SK-N-SH treated with all-trans-retinoic acid at 6 μM for 48 hours (cell line): ENCODE results near the gene PROKR1.
A peak's percentile ranks its signal among the peaks of the same experiment; 100 is the strongest.

Source experiments
- ATAC-seq: fragments of 200-7000 bp; cut with Tn5 transposase; 3 replicates; pipeline ENCODE4 v1.9.1; 2020; ENCODE audit warnings: mild to moderate bottlenecking, moderate library complexity
- ARNTL ChIP-seq: fragments of 450-650 bp; formaldehyde crosslinking; IDR thresholded peaks from 2 replicates; pipeline ENCODE4 v1.5.0; 2020; ENCODE audit warnings: low read depth, mild to moderate bottlenecking, moderate library complexity, borderline replicate concordance
- BACH2 ChIP-seq: fragments of 250-450 bp; sonication (Bioruptor Pico); IDR thresholded peaks from 2 replicates; pipeline ENCODE4 v1.9.0; 2021; ENCODE audit warnings: mild to moderate bottlenecking, borderline replicate concordance
- GLIS3 ChIP-seq: fragments of 250-450 bp; sonication (Bioruptor Pico); IDR thresholded peaks from 2 replicates; pipeline ENCODE4 v1.5.0; 2020; ENCODE audit warnings: mild to moderate bottlenecking, moderate library complexity
- ISL1 ChIP-seq: fragments of 250-450 bp; sonication (Bioruptor Pico); IDR thresholded peaks from 2 replicates; pipeline ENCODE4 v2.1.2; 2022; ENCODE audit warnings: mild to moderate bottlenecking, moderate library complexity
- OSR1 ChIP-seq: fragments of 250-450 bp; sonication (Bioruptor Pico); IDR thresholded peaks from 2 replicates; pipeline ENCODE4 v1.8.0; 2022; ENCODE audit warnings: moderate library complexity, mild to moderate bottlenecking, inconsistent platforms
- PPARA ChIP-seq: fragments of 250-450 bp; sonication (Bioruptor Pico); IDR thresholded peaks from 2 replicates; pipeline ENCODE4 v1.5.0; 2020; ENCODE audit warnings: mild to moderate bottlenecking, borderline replicate concordance
- RARB ChIP-seq: fragments of 250-450 bp; sonication (Bioruptor Pico); IDR thresholded peaks from 2 replicates; pipeline ENCODE4 v1.8.0; 2021; ENCODE audit warnings: mild to moderate bottlenecking, moderate library complexity
- SNAI2 ChIP-seq: fragments of 250-450 bp; sonication (Bioruptor Pico); IDR thresholded peaks from 2 replicates; pipeline ENCODE4 v1.5.0; 2020; ENCODE audit warnings: mild to moderate bottlenecking, moderate library complexity
- TCF4 ChIP-seq: fragments of 250-450 bp; sonication (Bioruptor Pico); IDR thresholded peaks from 2 replicates; pipeline ENCODE4 v1.8.0; 2021; ENCODE audit warnings: mild to moderate bottlenecking, moderate library complexity, borderline replicate concordance
- TOX ChIP-seq: fragments of 250-450 bp; sonication (Bioruptor Pico); IDR thresholded peaks from 2 replicates; pipeline ENCODE4 v1.8.0; 2021; ENCODE audit warnings: mild to moderate bottlenecking, moderate library complexity, borderline replicate concordance
- ZC3H10 ChIP-seq: fragments of 250-450 bp; sonication (Bioruptor Pico); IDR thresholded peaks from 2 replicates; pipeline ENCODE4 v1.5.1; 2021; ENCODE audit warnings: mild to moderate bottlenecking, moderate library complexity
- ZFP30 ChIP-seq: fragments of 450-650 bp; formaldehyde crosslinking; IDR thresholded peaks from 2 replicates; pipeline ENCODE4 v1.5.0; 2022; ENCODE audit warnings: mild to moderate bottlenecking, moderate library complexity
- ZNF565 ChIP-seq: fragments of 450-650 bp; formaldehyde crosslinking; conservative IDR thresholded peaks from 2 replicates; pipeline ENCODE4 v1.5.0; 2020; ENCODE audit warnings: low read depth, mild to moderate bottlenecking, moderate library complexity
- ZNF70 ChIP-seq: fragments of 450-650 bp; formaldehyde crosslinking; IDR thresholded peaks from 2 replicates; pipeline ENCODE4 v1.5.0; 2020; ENCODE audit warnings: mild to moderate bottlenecking, moderate library complexity
- TF ChIP-seq, protein P1 (sequence below): fragments of 250-450 bp; sonication (Bioruptor Pico); IDR thresholded peaks from 2 replicates; pipeline ENCODE4 v1.5.1; 2020; ENCODE audit warnings: low read depth, mild to moderate bottlenecking, moderate library complexity
- TF ChIP-seq, protein P2 (sequence below): fragments of 250-450 bp; sonication (Bioruptor Pico); IDR thresholded peaks from 2 replicates; pipeline ENCODE4 v1.8.0; 2021; ENCODE audit warnings: low read depth, mild to moderate bottlenecking, moderate library complexity, borderline replicate concordance
- TF ChIP-seq, protein P3 (sequence below): fragments of 250-450 bp; sonication (Bioruptor Pico); IDR thresholded peaks from 2 replicates; pipeline ENCODE4 v1.5.0; 2020; ENCODE audit warnings: mild to moderate bottlenecking, moderate library complexity
- TF ChIP-seq, protein P4 (sequence below): fragments of 250-450 bp; sonication (Bioruptor Pico); IDR thresholded peaks from 2 replicates; pipeline ENCODE4 v1.5.1; 2021; ENCODE audit warnings: mild to moderate bottlenecking, moderate library complexity

PROKR1 gene

DNA sequence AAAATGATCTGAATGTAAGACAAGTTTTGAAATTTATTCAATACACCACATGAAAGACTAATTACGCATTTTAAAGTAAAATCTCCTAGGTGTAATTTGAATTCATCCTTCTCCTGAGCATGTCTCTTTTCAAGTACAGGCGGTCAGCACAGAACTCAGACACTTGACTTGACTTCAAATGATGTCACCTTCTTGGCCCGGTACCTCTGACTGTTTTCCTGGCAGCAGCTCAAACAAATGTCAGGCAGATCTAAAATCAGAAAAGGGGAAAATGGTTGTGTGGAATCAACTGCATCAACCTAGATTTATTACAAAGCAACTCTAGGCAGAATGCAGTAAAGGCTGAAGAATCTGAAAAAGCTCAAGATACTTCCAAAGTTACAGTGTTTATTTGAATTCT lies 11.4 kb upstream of the PROKR1 start:
- no peak for TF ChIP-seq RARB (CRISPR knock-in tag)
- no peak for TF ChIP-seq TCF4 (CRISPR knock-in tag)
- TF ChIP-seq SNAI2 (CRISPR knock-in tag) = no peak
- TF ChIP-seq ISL1 (CRISPR knock-in tag) = no peak
- no peak for TF ChIP-seq TOX (CRISPR knock-in tag)
- TF ChIP-seq ZC3H10 (CRISPR knock-in tag) = no peak
- TF ChIP-seq, protein P1, sequence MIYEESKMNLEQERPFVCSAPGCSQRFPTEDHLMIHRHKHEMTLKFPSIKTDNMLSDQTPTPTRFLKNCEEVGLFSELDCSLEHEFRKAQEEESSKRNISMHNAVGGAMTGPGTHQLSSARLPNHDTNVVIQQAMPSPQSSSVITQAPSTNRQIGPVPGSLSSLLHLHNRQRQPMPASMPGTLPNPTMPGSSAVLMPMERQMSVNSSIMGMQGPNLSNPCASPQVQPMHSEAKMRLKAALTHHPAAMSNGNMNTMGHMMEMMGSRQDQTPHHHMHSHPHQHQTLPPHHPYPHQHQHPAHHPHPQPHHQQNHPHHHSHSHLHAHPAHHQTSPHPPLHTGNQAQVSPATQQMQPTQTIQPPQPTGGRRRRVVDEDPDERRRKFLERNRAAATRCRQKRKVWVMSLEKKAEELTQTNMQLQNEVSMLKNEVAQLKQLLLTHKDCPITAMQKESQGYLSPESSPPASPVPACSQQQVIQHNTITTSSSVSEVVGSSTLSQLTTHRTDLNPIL (CRISPR knock-in tag) = no peak
- TF ChIP-seq OSR1 = no peak
- TF ChIP-seq ARNTL (CRISPR knock-in tag) = no peak
- no peak for TF ChIP-seq PPARA (CRISPR knock-in tag)
- TF ChIP-seq, protein P2, sequence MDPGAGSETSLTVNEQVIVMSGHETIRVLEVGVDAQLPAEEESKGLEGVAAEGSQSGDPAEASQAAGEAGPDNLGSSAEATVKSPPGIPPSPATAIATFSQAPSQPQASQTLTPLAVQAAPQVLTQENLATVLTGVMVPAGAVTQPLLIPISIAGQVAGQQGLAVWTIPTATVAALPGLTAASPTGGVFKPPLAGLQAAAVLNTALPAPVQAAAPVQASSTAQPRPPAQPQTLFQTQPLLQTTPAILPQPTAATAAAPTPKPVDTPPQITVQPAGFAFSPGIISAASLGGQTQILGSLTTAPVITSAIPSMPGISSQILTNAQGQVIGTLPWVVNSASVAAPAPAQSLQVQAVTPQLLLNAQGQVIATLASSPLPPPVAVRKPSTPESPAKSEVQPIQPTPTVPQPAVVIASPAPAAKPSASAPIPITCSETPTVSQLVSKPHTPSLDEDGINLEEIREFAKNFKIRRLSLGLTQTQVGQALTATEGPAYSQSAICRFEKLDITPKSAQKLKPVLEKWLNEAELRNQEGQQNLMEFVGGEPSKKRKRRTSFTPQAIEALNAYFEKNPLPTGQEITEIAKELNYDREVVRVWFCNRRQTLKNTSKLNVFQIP (CRISPR knock-in tag) = no peak
- TF ChIP-seq ZNF565 = no peak
- TF ChIP-seq, protein P3, sequence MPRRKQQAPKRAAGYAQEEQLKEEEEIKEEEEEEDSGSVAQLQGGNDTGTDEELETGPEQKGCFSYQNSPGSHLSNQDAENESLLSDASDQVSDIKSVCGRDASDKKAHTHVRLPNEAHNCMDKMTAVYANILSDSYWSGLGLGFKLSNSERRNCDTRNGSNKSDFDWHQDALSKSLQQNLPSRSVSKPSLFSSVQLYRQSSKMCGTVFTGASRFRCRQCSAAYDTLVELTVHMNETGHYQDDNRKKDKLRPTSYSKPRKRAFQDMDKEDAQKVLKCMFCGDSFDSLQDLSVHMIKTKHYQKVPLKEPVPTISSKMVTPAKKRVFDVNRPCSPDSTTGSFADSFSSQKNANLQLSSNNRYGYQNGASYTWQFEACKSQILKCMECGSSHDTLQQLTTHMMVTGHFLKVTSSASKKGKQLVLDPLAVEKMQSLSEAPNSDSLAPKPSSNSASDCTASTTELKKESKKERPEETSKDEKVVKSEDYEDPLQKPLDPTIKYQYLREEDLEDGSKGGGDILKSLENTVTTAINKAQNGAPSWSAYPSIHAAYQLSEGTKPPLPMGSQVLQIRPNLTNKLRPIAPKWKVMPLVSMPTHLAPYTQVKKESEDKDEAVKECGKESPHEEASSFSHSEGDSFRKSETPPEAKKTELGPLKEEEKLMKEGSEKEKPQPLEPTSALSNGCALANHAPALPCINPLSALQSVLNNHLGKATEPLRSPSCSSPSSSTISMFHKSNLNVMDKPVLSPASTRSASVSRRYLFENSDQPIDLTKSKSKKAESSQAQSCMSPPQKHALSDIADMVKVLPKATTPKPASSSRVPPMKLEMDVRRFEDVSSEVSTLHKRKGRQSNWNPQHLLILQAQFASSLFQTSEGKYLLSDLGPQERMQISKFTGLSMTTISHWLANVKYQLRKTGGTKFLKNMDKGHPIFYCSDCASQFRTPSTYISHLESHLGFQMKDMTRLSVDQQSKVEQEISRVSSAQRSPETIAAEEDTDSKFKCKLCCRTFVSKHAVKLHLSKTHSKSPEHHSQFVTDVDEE (CRISPR knock-in tag) = no peak
- TF ChIP-seq GLIS3 (CRISPR knock-in tag) = no peak
- TF ChIP-seq, protein P4, sequence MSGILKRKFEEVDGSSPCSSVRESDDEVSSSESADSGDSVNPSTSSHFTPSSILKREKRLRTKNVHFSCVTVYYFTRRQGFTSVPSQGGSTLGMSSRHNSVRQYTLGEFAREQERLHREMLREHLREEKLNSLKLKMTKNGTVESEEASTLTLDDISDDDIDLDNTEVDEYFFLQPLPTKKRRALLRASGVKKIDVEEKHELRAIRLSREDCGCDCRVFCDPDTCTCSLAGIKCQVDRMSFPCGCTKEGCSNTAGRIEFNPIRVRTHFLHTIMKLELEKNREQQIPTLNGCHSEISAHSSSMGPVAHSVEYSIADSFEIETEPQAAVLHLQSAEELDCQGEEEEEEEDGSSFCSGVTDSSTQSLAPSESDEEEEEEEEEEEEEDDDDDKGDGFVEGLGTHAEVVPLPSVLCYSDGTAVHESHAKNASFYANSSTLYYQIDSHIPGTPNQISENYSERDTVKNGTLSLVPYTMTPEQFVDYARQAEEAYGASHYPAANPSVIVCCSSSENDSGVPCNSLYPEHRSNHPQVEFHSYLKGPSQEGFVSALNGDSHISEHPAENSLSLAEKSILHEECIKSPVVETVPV = no peak
- no peak for TF ChIP-seq BACH2 (CRISPR knock-in tag)
- no peak for TF ChIP-seq ZNF70 (CRISPR knock-in tag)
- ATAC-seq = no peak

DNA sequence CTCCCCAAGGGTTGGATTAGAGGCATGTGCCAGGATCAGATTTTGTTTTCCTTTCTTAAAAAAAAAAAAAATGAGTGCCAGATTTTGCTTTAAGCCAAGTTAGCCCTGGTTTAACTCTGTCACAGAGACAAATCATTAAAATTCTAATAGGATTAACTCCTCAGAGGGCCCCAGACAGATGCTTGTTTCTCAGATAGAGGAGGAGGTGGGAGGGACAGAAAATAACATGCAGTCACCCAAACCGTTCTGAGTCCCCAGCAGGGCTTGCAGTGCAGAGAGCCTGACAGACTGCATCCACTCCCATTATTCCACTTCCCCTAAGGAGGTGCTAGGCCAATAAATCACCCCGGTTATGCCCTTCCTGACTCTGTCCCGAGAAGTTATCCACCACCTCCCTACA lies 6.3 kb upstream of the PROKR1 start:
- ATAC-seq = no peak

DNA sequence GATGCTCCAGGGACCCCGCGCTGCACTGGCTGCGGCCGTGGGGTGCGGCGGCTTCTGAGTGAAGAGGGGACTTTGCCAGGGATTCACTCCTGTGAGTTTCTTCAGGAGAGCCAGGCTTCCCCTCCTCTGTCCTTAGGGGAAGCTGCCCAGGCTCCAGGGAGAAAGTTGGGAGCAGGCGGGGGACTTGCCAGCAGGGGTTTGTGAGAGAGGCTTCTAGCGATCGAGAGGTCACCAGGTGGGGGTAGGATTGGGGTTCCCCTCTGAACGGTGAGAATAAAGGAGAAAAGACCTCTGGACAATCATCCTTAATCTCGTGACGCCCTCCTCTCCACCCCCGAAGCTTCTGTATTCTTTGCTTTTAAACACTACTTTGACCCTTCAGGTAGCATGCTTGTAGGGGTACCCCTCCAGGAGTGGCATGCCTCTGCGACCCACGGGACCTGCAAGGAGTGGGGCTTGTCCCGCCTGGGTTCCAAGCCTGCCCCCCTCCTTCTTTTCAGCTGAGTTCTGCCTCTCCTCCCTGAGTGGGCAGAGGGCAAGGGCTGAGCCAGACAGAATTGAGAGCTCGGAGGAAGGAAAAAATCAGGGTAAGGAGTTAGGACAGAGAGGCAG lies 601 bp downstream of the PROKR1 start:
- TF ChIP-seq ZNF565 (no peak), TCF4 (CRISPR knock-in tag) (no peak), ZC3H10 (CRISPR knock-in tag) (no peak), ZFP30 (CRISPR knock-in tag) (no peak), ZNF70 (CRISPR knock-in tag) (no peak)
- TF ChIP-seq, protein P2 (CRISPR knock-in tag) = no peak
- TF ChIP-seq, protein P1 (CRISPR knock-in tag) = no peak
- TF ChIP-seq, protein P4 = no peak
- no peak for ATAC-seq

More for the DNA sequence above, 6.3 kb upstream of the PROKR1 start:
- TF ChIP-seq ZFP30 (CRISPR knock-in tag) (no peak), TCF4 (CRISPR knock-in tag) (peak; percentile 29; the same call in 1 of the 2 replicates)
- TF ChIP-seq, all 23 proteins: peak for 1
